ENCODE results near the gene BLACAT1. TPM values are rescaled to one million over a fixed set of nuclear protein-coding genes. Genes with fewer than 3 reads are reported as not detected.
"Not testable (repeated sequence)": the region's sequence is repeated elsewhere in the genome, so short reads cannot be mapped to it uniquely, and the experiment has no call there.

BLACAT1 gene
- total RNA-seq, 4 donors from 2014 or later = 0.29 to 2.3 (median 0.99) TPM

GRCh38 chr1:205481218-205481617 lies 25.4 kb upstream of the BLACAT1 start:
- 65% methylated on average over 8 of the region's 11 CpGs; no CpG with 5 or more reads in 1 of the 2 donors for WGBS, 2 donors
- no peak for DNase-seq
- Histone ChIP-seq H3K4me1 (peaks cover 8 to 46% (median 19%) of the 10 kb centered on the region in 3 donors), H3K27ac (peak overlapping the region in 1 of 4 donors; percentile 9), H3K9me3 (no peaks in the 10 kb centered on the region), H3K4me3 (no peak overlapping the region), H3K27me3 (peaks cover 0 to 100% (median 5%) of the 10 kb centered on the region in 4 donors), H3K36me3 (no peaks in the 10 kb centered on the region)
- TF ChIP-seq, protein P1, sequence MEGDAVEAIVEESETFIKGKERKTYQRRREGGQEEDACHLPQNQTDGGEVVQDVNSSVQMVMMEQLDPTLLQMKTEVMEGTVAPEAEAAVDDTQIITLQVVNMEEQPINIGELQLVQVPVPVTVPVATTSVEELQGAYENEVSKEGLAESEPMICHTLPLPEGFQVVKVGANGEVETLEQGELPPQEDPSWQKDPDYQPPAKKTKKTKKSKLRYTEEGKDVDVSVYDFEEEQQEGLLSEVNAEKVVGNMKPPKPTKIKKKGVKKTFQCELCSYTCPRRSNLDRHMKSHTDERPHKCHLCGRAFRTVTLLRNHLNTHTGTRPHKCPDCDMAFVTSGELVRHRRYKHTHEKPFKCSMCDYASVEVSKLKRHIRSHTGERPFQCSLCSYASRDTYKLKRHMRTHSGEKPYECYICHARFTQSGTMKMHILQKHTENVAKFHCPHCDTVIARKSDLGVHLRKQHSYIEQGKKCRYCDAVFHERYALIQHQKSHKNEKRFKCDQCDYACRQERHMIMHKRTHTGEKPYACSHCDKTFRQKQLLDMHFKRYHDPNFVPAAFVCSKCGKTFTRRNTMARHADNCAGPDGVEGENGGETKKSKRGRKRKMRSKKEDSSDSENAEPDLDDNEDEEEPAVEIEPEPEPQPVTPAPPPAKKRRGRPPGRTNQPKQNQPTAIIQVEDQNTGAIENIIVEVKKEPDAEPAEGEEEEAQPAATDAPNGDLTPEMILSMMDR (IDR thresholded peaks at IDR 0.05) = no peak
- no peak for TF ChIP-seq POLR2A (IDR thresholded peaks at IDR 0.05)
- intact Hi-C loops (cut with DNase I) = loop anchor here (10.0 kb wide), 2 partner anchors 86 to 126 kb away; partner anchors contain the start of gene KLHDC8A

- no peak overlapping the region for H3K4me3 ChIP-seq
- peaks cover 0 to 100% (median 5%) of the 10 kb centered on the region in 4 donors for H3K27me3 ChIP-seq
- intact Hi-C loops (cut with DNase I) = loop anchor here (10.0 kb wide), 2 partner anchors 86 to 126 kb away; partner anchors contain the start of gene KLHDC8A
- peaks cover 8 to 42% (median 19%) of the 10 kb centered on the region in 3 donors for H3K4me1 ChIP-seq
- WGBS, 2 donors = 59 to 78% methylated on average over 13 to 17 of the region's 17 CpGs
- H3K9me3 ChIP-seq = peaks cover 0 to 7% (median 0%) of the 10 kb centered on the region in 3 donors
- DNase-seq = no peak
- TF ChIP-seq, protein P1 (IDR thresholded peaks at IDR 0.05) = no peak
- no peak for TF ChIP-seq POLR2A (IDR thresholded peaks at IDR 0.05)
- no peak overlapping the region for H3K27ac ChIP-seq
- H3K36me3 ChIP-seq = no peaks in the 10 kb centered on the region
Measured at GRCh38 chr1:205480349-205480985, 24.6 kb upstream of the BLACAT1 start.

GRCh38 chr1:205478985-205479384 lies 23.1 kb upstream of the BLACAT1 start:
- H3K27ac ChIP-seq; H3K4me3 ChIP-seq; H3K36me3 ChIP-seq; DNase-seq; intact Hi-C loops (cut with DNase I): not testable (repeated sequence)
- peaks cover 8 to 39% (median 19%) of the 10 kb centered on the region in 3 donors for H3K4me1 ChIP-seq
- H3K9me3 ChIP-seq = peaks cover 0 to 21% (median 9%) of the 10 kb centered on the region in 3 donors
- peaks cover 0 to 100% (median 5%) of the 10 kb centered on the region in 4 donors for H3K27me3 ChIP-seq
- WGBS, 2 donors = 78 to 84% methylated on average over 1 to 2 of the region's 2 CpGs

GRCh38 chr1:205477759-205478247 lies 22.0 kb upstream of the BLACAT1 start:
- no peak for TF ChIP-seq POLR2A (IDR thresholded peaks at IDR 0.05)
- TF ChIP-seq, protein P1 (IDR thresholded peaks at IDR 0.05) = no peak

DNA sequence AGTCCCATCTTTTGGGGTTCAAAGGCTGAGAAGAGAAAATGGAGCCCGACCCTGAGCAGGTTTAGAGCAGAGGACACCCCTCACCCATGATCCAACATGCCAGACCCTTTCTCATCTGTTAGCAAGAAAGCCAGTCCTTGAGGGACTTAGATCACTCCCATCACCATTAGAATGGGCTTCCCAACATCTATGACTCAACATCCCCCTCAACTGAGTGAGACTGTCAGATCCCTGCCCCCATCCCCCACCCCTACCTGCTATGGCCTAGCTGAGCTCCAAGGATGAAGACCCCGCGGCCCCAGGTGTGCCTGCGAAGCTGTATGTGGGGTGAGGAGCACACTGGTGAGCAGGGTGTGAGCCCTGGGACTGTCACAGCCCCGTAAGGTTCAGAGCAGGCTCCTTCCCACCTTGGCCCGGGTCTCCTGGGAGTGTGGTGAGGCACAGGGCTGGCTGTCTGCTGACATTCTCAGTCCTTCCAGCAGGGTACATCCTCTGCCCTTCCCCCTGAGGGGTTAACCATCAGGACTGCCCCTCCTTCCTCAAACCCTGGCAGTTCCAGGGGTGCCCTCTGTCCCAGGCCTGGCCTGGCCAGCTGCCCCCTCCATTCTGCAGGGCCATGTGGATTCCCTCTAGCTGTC lies 21.4 kb upstream of the BLACAT1 start:
- Histone ChIP-seq H3K27me3 (peaks cover 0 to 100% (median 2%) of the 10 kb centered on the region in 4 donors), H3K27ac (no peak overlapping the region), H3K4me3 (no peak overlapping the region), H3K4me1 (peaks cover 8 to 36% (median 17%) of the 10 kb centered on the region in 3 donors), H3K36me3 (no peaks in the 10 kb centered on the region), H3K9me3 (peaks cover 0 to 21% (median 9%) of the 10 kb centered on the region in 3 donors)
- 81 to 100% methylated on average over 1 to 4 of the region's 6 CpGs for WGBS, 2 donors
- intact Hi-C loops (cut with DNase I) = no loop called here
- DNase-seq = no peak
- no peak for TF ChIP-seq POLR2A (IDR thresholded peaks at IDR 0.05)
- TF ChIP-seq, protein P1 (IDR thresholded peaks at IDR 0.05) = no peak

More at GRCh38 chr1:205477759-205478247, 22.0 kb upstream of the BLACAT1 start:
- DNase-seq = no peak
- 18 to 23% methylated on average over 5 to 8 of the region's 12 CpGs for WGBS, 2 donors
- intact Hi-C loops (cut with DNase I) = no loop called here
- H3K4me1 ChIP-seq = peaks cover 8 to 39% (median 19%) of the 10 kb centered on the region in 3 donors
- H3K4me3 ChIP-seq = no peak overlapping the region
- H3K36me3 ChIP-seq = no peaks in the 10 kb centered on the region
- H3K27ac ChIP-seq = no peak overlapping the region
- peaks cover 0 to 100% (median 4%) of the 10 kb centered on the region in 4 donors for H3K27me3 ChIP-seq
- H3K9me3 ChIP-seq = peaks cover 0 to 21% (median 9%) of the 10 kb centered on the region in 3 donors
